Measurements from ENCODE around the gene ZC3H14.

ZC3H14 gene

DNA sequence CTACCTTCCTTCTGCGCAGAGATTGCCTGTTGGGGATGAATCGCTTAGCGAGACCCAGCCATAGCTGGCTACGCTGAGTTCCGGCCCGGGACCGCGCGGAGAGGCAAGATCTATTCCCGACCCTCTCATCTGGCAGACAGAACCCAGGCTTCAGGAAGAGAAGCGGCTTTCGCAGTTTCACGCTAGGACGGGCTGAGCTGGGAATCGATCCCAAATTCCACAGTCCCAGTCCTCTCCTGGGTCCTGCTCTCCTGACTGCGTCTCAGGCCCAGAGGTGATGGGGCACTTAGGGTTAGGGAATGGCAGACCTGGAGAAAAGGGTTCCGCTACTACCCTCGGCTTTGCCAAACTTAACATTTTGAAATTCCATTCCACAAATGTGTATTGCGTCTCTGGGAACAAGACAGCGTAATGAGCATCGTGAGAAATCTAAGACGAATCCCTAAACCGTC, 10.8 kb upstream of the ZC3H14 start:
- no peak for DNase-seq (ENCODE audit: low read depth)

DNA sequence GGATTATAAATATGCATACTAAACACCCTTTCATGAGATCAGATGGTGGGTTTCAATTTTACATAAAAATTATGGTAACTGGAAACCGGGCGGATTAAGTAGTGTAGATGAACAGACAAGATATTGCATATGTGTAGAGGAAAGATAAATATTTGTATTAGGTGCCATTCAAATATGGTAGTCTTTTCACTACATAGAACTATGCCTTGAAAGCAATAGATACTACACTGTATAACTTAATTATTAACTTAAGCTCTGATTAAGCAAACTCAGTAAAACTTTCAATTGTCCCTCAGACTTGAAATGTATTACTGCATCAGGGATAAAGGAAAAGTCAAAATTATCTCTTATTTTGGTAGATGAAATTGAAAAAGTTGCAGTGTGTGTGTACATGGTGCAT, 10.0 kb upstream of the ZC3H14 start:
- no peak for DNase-seq (ENCODE audit: low read depth)

DNA sequence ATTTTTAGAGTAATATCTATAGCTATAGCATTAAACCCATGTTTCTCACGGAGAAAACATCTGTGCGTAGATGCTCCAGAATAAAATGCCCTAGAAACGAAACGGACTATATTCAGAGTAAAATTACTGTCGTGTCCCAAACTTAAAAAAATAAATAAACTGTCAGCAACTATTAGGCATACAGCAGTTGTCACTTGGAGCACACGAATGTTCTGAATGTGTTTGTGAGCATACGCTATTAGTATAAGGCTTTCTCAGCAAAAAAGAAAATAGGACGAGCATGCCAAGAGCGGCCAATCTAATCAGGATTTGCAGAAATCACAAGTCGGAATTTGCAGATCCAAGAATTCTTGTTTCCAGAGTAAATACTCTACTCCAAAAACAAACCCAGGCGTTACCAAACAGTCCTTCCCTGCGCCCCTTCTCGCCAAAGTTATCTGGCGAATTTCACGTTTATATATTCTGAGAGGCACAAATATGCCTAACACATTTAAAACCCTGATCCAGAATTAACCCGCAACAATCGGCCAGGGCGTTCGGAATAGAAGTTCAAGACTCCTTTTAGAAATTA, 8.9 kb upstream of the ZC3H14 start:
- DNase-seq (ENCODE audit: low read depth), result no peak

DNA sequence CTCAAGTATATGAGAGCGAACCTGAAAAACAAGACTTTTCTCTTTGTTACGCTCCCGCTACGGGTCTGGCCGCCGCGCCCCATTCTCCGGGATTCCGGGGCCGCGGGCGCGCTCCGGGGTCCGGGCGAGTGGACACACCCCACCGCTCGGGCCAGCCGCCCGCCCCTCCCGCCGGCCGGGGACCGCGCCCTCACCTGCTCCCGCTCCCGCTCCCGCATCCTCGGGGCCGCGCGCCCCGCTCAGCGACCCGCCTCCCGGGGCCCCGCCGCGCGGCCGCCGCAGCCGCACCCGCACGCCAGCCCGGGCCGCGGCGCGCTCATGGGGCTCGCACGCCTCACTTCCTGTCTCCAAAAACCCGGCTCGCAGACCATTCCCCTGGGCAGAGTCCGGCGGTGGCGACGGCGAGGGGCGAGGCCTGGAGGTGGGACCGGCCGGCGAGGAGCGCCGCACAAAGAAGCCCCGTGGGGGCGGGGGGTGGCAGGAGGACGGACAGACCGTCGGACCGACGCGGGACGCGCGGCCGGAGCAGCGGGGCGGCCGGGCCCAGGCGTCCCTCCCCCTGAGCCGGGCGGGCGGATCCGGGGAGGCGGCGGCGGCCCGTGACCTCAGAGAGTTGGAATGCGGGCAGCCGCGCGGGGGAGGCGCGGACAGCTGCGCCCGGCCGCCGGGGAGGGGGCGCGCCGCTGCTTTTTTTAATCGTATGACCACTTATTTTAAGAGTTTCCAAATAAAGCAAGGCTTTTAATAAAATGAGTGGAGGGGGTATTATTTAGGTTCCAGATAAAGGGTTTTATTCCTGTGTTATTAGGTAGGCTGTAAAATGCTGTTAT, 8.2 kb upstream of the ZC3H14 start, which contains the start of gene PTPN21:
Gene PTPN21, minus strand, starts transcription at position 551 of the 830 bp plus-strand sequence. CDS start 4,590 bp downstream, outside the sequence.
- DNase-seq (ENCODE audit: low read depth), result peak; percentile 40

DNA sequence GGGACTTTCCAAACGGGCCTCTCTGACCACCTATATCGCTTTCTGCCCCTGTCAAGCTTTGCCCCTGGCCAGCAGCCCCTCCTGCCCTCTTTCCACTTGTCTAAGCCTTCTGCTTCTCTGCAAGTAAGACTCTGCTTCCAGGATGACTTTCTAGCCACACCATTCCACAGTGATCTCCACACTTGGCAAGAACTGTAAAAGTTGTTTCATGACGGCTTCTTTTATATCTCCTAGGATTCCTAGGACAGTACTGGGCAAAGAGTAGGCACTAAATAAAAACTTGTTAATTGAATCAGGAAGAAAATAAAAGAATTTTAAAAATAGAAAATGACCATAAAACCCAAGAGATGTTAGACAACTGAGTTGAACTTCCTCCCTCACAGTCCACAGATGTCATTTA, 6.3 kb upstream of the ZC3H14 start:
- no peak for DNase-seq (ENCODE audit: low read depth)

DNA sequence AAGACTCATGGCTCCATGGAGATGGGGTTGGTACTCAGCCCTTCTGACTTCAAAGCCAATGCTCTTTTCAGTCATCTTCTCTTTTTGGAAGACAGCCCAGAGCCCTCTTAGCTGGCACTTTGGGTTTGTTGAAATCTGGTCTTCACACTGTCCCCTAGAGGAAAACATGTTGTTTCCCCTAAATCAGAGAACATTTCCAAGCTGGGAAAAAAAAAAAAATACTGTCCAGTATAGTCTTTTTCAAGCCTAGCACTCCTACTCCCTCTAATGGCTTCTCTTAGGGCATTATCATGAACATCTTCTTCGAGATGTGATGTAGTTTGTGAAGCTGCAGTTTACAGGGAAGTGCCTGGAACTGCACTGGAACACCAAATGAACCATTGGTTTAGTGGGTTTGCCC, 3.0 kb upstream of the ZC3H14 start:
- DNase-seq (ENCODE audit: low read depth), result peak; percentile 59

DNA sequence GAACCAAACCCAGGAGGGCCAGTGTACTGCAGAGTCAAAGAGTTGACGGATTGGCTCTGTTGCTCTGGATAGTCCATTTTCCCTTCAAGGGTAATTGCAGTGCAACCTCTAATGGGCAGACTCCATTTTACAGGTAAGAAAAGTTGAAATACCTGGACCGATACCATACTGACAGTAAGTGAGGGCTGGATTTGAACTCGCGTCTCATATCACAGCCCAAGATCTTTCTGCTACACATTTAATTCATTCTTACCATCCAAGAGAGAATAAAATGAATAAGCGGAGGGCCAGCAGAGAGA, 356 bp upstream of the ZC3H14 start:
- DNase-seq (ENCODE audit: low read depth), result no peak

DNA sequence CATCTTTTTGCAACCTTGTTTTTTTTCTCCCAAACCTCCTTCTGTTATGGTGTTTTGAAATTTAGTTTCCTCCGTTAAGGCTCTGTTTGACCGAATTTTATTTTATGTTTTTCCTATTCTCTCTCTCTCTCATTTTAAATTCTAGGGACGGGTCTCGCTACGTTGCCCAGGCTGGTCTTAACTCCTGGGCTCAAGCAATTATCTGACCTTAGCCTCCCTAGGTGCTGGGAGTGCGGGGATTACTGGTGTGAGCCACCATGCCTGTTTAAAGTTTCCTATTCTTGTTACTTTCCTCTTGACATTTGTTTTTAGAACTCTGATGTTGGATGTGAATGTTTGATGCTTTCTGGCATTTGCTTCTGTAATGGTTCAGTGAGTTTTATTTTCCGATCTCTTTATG, 1.0 kb downstream of the ZC3H14 start:
- DNase-seq (ENCODE audit: low read depth), result no peak

DNA sequence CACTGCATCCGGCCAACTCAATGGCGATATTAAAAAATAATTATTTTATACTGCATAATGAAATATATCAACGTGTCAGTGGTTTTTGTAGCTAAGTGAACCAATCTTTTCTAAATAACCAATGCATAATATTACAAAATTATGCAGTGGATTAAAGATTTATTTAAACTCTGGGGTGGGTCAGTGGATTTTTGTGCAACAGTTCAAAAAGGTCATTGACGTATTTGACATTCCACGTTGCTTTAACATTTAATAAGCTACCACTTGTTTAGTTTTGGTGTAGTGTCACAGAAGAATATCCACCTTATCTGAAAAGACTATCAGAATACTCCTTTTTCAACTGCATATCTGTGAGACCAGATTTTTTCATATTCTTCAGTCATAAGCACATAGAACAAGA, 2.6 kb downstream of the ZC3H14 start:
- DNase-seq (ENCODE audit: low read depth), result no peak

DNA sequence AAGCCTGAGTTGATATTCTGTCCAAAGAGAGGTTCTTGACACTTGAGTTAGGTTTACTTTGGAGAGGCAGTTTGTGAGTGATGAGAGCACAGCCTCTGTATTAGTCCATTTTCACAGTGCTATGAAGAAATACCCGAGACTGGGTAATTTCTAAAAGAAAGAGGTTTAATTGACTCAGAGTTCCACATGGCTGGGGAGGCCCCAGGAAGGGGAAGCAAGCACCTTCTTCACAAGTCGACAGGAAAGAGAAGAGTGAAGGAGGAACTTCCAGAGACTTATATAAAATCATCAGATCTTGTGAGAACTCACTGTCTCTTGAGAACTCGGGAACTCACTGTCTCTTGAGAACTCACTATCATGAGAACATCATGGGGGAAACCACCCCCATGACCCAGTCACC, 5.4 kb downstream of the ZC3H14 start:
- DNase-seq (ENCODE audit: low read depth), result no peak

DNA sequence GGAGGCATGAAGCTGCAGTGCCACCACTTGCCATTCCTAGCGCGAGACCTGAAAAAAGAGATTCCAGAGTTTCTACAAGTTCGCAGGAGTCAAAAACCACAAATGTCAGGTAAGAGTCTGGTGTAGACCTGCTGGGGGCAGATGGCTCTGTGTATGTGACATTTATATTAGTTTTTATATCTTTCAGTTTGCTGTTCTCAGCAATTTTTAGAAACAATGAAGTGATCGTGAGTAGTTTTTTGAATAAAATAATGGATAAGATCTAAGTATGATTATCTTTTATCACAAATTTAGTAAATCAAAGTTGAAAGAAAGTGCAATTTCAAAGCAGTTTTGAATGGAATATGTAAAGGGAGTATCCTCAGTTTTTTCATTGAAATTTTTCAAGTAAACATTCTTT, 9.3 kb downstream of the ZC3H14 start:
- no peak for DNase-seq (ENCODE audit: low read depth)

DNA sequence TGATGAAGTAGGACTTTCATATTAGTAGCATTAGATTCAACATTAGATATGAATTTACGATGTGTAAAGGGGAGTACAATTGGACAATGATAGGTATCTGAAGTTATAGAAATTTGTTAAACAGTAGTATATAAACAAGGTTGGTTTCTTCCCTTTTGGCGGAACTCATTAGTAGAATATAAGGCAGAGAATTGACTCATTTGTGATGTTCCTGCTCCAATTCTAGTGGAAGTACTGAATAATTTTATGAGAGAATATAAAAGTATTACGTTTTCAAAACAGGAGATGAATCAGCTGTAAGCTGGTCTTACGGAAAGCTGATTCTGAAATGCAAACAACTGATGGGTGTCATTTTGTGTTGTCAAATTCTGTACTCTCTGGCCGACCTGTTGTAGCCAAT, 13.4 kb downstream of the ZC3H14 start:
- DNase-seq (ENCODE audit: low read depth), result no peak

DNA sequence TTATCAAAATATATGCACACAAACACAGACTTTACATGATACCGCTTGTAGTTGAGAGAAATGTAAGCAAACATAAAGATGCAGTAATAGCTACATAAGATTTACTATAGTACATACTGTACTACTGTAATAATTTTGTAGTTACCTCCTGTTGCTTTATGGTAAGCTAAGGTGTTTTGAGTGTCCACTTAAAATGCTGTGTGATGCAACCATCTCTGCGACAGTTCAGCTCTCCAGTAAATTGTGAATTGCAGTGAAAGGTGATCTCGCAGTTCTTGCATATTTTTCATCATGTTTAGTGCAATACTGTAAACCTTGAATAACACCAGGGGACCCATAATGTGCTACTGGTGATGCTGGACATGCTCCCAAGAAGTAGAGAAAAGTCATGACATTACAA, 21.6 kb downstream of the ZC3H14 start:
- DNase-seq (ENCODE audit: low read depth), result no peak

DNA sequence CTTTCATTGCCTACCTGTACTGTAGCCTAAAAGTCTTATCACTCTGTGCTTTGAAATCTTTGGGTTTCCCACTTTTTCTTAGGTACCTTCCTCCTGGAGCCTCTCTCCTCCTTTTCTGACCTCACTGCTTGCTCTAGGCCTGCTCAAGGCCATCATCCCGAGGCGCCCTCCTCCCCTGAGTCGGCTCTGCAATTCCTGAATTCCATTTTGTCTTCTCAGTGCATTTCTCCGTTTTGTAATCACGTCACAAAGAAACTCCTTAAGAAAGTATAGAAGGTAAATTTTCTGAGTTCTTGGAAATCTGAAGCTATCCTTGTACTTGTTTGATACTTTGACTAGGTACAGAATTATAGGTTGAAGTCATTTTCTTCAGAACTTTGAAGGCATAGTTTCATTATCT, 25.2 kb downstream of the ZC3H14 start:
- DNase-seq (ENCODE audit: low read depth), result no peak

DNA sequence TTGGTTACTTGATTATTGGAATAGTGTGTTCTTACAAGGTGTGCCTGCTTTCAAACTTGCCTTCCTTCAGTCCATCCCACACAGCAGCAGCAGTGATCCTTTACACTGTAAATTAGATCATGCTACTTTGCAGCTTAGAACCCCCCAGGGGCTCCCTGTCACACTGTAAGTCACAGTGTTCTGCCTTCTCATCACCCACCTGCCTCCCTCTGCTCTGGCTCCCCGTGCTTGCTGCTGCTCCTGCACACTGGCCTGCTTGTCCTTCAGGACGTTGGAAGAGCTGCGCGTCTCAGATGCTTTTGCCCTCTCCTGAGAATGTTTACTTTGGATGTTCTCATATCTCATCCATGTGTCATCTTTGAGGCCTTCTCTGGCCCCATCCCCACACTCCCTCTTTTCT, 27.3 kb downstream of the ZC3H14 start:
- no peak for DNase-seq (ENCODE audit: low read depth)

DNA sequence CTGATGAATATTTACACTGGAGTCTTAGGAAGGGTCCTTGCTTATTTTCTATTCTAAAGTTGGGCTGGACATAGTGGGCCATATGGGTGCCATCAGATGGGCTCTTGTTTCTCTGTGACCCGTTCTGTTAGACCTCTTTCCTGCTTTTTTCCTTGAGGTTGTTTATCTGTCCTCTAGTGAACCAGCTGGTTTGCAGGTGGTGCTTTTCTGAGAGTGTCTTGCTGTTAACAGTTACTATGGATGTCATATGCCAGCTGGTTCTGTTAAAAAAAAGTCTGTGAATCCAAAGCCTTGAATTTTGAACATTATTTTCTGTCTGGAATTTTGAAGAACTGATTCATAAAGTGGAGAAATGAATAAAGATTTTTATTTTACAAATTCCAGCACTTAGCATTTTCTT, 29.2 kb downstream of the ZC3H14 start:
- no peak for DNase-seq (ENCODE audit: low read depth)

DNA sequence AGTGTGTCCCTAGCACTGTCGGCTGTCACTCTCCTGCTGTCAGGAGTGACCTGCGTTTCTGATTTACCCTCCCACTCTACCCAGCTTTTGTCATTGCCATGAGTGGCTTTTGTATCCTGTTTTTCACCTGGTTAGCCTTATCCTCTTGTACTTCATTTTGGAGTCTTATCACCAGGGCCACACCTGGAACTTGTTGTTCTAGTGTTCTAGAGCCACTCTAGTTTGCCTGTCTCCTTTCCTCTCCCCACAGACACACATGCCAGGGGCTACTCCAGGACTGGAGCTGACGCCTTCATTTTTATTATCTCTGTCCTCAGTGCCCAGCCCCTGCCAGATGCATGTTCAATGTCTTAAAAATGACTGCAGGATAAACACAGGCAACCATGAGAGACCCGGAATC, 34.2 kb downstream of the ZC3H14 start:
- DNase-seq (ENCODE audit: low read depth), result no peak

DNA sequence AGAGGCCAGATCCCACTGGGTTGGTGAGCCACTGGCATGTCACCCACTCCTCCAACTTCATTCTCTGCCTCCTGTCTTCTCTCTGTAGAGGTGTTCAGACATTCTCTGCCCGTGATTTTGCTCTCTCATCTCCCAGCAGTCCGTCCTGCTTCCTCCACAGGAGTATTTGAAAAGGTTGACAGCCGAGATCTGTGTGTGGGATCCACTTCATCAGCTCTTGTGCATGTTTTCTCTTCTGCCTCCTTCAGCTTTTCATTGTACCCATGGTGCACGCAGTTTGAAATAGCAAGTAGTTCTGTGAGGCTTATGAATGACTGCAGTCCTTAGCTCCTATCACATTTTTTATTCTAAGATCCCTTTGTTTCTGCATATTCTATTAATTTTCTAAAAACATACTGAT, 34.8 kb downstream of the ZC3H14 start:
- DNase-seq (ENCODE audit: low read depth), result no peak

DNA sequence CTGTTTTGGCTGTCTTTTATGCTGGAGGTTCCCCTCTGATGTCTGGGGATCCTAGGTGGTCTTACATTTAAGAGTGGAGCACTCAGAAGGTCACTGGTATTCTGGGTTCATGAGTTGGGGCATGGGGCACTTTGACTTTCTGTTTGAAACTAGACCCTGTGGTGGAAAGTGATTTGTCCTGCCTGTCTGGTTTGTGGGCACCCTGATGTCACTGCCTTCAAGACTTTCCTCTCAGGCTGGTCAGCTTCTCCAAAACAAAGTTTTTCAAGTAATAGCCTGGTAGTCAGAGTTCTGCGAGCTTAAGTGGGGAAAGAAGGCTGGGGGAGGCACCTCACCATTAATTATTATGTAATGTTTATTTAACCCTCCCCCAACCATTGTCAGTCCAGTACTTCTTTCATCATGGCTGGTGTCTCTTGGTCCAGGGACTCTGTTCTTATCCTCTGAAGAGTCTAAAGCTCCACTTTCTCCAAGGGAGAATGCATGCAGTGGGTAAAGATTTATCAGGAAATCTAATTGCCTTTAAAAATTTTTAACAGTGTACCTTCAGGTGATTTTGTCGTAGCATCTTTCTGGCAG, 35.3 kb downstream of the ZC3H14 start:
- no peak for DNase-seq (ENCODE audit: low read depth)

DNA sequence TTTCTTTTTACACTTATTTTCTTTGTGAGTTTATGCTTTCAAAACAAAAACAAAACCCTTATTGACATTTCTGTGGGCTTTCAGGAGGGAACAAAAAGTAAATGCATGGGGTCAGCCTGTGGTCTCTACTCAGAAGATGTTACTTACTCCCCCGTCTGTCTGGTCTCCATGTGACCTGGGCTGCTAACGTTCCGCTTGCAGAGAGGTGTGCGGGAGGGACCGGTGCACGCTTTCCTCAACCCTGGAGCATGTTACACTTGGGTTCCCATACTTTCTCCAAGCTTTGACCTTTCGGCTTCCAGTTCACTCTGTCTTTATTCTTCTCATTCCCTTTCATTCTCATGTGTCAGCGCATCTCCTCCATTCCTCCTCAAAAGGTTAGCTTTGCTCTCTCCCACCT, 36.5 kb downstream of the ZC3H14 start:
- DNase-seq (ENCODE audit: low read depth), result no peak

DNA sequence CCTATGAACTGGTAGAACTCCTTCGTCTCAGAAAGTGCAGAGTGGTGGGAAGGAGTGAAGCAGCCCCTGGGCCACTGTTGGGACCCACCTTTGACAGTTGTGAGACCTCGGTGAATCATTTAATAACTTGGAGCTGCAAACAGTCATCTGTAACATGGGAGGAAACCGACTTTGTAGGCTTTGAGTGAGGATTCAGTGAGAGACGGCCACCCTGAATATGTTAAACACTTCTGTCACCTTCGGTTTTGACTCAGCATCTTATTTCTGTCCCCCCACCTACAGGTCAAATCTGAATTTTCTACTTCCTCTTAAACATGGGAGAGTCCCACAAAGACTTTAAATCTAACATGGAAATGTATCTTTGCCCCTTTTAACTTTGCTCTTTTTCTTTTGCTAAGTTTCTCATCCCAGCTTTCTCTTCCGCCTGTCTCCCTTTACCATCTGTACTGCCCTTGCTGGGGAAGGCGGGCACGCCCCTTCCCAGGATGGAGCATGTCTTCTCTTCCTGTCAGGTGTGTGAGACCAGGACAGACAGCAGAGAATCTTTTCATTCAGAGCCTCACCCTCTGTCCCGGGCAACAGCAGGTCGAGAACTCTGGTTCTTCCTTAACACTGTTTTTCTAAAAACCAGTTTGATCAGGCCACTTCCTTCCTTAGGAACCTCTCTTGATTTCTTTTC, 37.1 kb downstream of the ZC3H14 start:
- DNase-seq (ENCODE audit: low read depth), result no peak

DNA sequence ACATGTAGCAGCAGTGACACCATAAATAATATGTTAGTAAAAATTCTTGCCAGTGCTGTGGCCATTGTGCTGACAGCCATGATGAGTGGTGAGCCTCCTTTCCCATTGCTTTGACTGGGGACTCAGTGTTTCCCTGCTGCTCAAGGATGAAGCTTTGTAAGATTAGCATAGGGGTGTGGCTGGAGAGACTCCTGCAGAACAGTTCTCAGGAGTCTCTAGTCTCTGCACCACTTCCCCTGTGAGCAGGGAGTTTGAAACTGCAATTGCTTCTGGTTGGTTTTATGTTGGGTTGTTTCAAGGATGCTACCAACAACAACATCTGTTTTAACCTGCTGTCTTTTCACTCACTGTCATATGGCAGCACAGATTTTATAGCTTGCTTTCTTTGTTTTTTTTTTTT, 41.4 kb downstream of the ZC3H14 start:
- no peak for DNase-seq (ENCODE audit: low read depth)

DNA sequence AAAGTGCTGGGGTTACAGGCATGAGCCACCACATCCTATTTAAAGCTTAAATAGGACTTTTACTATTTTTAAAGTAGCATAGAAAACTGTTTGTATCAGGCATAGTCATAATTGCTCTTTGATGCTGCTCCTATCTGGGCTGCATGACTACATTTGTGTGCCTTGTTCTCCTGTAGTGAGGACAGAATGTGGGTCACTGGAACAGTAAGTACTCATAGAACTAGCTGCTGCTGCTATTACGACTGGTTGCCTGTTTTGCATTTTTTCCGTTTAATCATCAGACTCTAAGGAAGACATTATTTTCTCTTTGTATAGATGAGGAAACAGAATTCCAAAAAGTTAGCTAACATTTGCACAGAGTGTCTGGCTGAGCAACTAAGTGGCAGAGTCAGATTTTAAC, 42.8 kb downstream of the ZC3H14 start:
- no peak for DNase-seq (ENCODE audit: low read depth)
